HG02678 (cell line): ENCODE results near the gene DIAPH1.

Experiments used
- ATAC-seq: cut with Tn5 transposase; IDR thresholded peaks from one replicate; pipeline ENCODE4 v1.9.1; 2021; ENCODE audit warnings: mild to moderate bottlenecking, moderate library complexity; ENCODE audit not compliant: unreplicated experiment

DIAPH1 gene

DNA sequence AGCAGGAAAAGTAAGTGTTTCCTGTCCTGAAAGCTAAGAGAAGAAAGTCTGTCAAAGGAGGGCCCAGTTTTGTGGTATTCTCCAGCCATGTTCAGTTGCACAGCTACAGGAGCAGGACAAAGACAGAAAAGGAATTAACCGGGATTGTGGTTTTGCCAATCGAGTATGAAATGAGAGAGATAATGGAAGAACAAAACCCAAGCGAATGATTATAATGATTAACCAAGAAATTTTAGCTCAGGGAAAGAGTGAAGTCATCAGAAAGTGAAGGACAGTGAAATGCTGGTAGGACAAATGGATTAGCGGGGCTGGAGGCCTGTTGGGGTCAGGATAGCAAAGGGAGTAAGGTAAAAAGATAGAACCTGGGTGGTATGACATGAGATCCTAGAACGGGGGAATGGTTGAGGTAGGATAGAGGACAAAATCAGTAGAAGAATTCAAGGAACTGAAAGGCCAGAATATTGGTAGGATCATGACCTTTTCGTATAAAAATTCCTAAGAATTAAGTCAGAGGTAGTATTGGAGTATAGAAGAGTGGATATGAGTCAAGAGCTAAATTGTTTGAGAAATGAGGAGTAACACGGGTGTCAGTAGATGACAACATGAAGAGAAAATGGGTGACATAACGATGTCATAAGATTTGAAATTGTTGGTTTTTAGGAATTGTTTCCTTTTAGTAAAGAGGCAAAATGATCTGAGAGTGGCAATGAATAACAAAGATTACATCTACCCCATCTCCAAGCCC is 52.8 kb downstream of the DIAPH1 start:
- ATAC-seq = no peak

GRCh38 chr5:141564216-141564692 is 54.5 kb downstream of the DIAPH1 start:
- peak; percentile 99 for ATAC-seq

DNA sequence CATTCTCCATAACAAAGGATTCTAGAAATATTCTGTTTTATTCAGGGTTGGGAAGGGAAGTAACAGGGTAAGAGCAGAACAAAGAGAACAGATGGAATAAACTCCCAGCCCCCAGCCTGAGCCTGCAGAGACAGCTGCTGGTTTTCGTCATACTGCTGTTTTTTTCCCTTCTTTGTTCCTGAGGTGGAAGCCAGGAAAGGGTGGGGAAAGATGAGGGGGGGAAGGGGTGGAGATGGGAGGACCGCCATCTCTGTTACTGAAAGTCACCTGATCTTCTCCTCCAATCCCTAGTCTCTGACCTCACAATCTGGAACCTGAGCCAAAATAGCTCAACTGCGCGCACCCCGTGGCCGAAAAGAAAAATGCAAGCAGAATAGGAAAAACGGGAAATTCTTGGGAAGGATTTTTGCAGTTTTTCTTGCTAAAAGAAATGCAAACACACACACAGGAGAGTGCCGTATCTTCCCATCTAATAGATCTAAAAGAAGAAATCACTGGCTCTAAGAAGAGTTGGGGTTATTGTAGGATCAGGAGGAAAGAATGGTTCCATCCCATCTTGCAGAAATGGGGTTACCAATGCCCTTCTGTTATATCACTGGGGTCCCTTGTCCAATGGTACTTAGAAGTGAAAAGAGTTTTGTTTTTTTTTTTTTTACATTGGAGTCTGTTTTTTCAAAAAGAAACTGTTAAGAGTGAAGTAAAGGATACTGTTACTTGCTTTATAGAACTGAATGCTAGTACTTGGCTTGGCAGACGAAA is 57.9 kb downstream of the DIAPH1 start:
- ATAC-seq = no peak

DNA sequence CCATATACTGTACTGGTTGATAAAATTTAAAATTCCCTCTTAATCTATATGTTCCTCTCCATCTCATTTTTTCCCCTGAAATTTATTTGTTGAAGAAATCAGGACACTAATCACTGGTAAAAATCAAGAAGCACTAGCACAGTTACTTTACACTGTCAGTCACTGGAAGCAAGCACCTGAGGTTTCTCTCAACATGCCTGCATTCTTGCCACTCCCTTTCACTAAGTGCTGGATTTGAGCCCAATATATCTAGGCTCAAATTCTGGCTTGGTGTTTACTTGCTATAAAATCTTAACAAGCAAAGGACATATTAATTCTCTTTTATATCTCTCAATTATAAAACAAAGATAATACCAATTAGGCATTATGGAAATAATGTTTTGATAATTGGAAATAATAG is 58.6 kb downstream of the DIAPH1 start:
- no peak for ATAC-seq

DNA sequence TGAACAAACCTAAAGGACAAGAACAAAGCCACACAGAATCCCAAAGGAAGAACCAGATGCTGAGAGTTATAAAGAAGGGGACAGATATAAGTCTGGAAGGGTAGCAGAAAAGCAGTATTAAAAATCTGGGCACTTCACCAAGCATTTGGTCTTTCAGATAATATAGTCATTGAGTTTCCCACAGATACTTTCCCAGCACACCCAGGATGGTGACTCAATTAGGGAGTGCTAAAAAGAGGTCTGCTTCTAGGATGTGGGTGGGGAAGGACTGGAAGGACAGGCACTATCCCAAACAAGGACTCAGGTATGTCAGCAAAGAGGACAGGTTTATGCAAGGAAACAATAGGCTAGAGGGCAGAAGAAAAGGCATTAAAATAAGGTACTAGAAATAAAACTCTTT is 59.3 kb downstream of the DIAPH1 start:
- ATAC-seq = no peak

DNA sequence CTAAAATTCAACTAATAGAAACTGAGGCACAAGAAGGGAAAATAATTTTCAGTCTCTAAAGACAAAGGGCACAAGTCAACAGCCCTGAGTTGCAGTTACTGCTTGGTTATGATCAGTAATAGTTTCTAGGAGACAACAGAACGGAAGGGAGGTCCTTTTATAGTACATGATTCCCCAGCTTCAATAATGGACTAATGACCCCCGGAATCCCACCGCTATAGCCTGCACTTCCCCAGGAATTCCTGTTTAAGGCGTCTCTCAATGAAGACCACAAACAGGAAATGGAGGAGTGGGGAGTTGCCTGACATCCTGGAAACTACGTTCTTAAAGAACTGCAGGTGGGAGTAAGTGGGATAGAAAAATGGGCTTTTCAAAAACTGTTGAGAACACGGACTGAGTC is 60.6 kb downstream of the DIAPH1 start:
- ATAC-seq = no peak

DNA sequence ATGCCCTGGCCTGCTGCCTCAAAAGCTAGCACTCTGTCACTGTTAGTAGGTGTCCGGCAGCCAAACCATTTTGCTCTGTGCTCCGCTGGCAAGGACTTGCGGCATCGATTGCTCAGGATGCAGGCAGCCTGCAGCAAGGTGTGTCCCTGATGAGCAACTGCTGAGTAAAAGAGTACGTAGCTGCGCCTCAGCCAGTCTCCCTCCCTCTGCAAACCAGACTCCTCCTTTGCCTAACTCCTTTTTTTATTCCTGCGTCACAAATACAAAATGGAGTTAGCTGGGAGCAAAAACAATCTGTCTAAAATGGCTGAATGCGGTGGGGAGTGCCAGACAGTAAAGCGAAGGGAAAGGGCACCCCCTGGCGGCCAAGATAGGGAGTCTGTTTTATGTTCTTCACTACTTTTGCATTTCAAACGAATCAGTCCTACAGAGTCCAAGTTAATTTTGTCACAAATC is 61.1 kb downstream of the DIAPH1 start:
- ATAC-seq = peak; percentile 63

- ATAC-seq = no peak
Observed at GRCh38 chr5:141547921-141548320, 70.9 kb downstream of the DIAPH1 start.

GRCh38 chr5:141547488-141547887 is 71.3 kb downstream of the DIAPH1 start:
- ATAC-seq = no peak

DNA sequence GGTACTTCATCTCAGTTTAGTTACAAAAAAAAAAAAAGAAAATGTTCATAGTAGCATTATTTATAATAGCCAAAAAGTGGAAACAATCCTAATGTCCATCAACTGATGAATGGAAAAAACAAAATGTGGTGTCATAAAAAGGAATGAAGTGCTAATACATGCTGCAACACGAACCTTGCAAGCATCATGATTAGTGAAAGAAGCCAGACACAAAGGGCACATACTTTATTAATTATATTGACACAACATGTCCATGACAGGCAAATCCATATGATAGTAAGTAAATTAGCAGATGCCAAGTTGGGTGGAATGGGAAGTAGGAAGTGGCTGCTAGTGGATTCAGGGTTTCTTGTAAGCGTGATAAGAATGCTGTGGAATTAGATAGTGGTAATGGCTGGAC is 75.7 kb downstream of the DIAPH1 start:
- ATAC-seq = no peak

GRCh38 chr5:141534492-141535213 is 84.1 kb downstream of the DIAPH1 start:
- ATAC-seq = no peak

DNA sequence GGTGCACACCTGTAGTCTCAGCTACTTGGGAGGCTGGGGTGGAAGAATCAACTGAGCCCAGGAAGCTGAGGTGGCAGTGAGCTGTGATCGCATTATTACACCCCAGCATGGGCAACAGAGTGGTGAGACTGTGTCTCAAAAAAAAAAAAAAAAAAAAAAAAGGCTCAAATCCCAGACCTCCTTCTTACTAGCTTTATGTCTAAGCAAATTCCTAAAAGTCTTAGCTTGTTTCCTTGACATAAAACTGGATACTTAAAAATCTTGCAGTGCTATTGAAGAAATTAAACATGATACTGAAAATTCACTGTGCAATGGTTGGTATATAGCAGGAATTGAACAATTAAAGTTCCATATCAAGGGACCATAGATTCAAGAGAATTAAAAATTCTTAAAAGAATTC is 84.9 kb downstream of the DIAPH1 start:
- ATAC-seq = no peak

GRCh38 chr5:141532726-141533125 is 86.1 kb downstream of the DIAPH1 start:
- no peak for ATAC-seq

DNA sequence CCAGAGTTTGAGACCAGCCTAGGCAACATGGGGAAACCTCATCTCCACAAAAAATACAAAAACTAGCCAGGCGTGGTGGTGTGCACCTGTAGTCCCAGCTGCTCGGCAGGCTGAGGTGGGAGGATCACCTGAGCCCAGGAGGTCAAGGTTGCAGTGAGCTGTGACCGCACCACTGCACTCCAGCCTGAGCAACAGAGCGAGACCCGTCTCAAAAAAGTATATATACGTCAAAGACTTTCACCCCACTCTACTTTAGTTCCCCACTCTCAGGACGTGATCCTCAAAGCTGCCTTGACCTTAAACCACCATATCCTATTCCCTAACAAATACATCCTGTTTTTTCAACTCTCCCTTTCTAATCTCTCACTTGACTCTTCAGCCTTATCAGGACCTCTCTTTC is 88.9 kb downstream of the DIAPH1 start:
- ATAC-seq = no peak

GRCh38 chr5:141529002-141529401 is 89.8 kb downstream of the DIAPH1 start:
- peak; percentile 35 for ATAC-seq

- no peak for ATAC-seq
Observed at GRCh38 chr5:141528291-141528984, 90.4 kb downstream of the DIAPH1 start.

DNA sequence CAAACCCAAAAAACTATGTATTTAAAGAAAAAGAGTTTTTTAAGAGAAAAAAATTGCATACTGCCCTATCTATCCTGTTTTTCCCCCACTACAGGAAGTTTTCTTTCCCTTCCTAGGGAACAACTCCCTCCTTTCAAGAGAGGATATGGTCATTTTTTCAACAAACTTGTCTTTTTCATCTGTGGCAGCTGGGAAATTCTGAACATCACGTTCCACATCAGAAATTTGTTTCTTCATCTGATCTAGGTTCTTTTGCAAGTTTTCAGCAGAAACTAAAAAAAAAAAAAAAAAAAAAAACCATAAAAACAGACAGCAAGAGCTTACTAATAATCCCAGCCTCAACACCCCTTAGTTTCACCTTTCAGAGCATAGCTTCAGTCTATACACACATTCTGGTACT is 91.4 kb downstream of the DIAPH1 start:
- ATAC-seq = no peak

GRCh38 chr5:141525653-141526052 is 93.1 kb downstream of the DIAPH1 start:
- no peak for ATAC-seq

DNA sequence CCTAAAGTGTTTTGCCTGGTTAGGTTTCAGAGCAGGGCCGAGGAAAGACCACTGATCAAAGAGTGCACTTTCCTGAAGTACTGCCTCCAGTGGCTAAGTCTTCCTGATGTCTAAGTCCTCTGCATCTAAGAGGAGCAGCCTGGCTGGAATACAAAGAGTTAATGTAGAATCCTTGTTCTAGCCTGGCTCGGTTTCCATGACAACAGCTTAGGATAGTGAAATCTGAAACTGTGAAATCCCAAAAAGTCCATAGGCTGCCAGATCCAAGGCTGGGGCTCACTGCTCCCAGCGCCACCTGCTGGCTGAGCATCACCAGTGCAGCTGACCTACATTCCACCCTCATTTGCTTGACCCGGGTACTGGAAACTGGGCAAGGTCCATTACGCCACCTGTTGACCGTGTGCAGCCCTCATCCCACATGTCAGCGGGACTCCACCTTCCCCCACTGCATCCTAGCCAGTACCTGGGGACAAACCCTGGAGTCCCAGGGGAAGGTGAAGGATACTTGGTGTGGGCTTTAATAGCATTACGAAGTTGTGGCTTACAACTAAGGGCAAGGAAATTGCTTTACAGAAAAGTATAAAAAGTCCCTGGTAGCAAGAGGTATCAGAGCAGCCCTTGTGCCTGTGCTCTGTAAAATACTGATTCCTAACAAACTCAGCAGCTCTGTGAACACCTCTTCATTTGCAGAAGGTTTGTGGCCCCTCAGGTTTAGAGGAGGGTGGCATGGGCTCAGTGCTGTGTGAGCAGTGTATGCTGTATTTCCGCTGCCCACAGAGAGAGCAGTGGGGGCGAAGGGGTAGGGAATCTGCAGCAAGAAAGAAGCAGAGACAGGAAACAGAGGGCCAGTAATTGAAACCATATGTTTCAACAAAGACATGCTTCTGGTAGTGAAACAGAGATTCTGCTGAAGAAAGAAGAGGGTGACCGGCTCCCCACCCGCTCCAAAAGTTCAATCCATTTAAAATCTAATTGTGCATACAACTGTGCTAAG is 93.9 kb downstream of the DIAPH1 start:
- ATAC-seq = peak; percentile 82

- no peak for ATAC-seq
Observed at GRCh38 chr5:141523991-141524390, 94.8 kb downstream of the DIAPH1 start.
